GM10847 (cell line): ENCODE data around the gene C16orf95.

Experiments
- POLR2A ChIP-seq: IDR thresholded peaks from 2 replicates; pipeline ENCODE4 v1.6.1; 2011; ENCODE audit not compliant: insufficient read length; ENCODE audit errors: extremely low read depth

Gene C16orf95

DNA sequence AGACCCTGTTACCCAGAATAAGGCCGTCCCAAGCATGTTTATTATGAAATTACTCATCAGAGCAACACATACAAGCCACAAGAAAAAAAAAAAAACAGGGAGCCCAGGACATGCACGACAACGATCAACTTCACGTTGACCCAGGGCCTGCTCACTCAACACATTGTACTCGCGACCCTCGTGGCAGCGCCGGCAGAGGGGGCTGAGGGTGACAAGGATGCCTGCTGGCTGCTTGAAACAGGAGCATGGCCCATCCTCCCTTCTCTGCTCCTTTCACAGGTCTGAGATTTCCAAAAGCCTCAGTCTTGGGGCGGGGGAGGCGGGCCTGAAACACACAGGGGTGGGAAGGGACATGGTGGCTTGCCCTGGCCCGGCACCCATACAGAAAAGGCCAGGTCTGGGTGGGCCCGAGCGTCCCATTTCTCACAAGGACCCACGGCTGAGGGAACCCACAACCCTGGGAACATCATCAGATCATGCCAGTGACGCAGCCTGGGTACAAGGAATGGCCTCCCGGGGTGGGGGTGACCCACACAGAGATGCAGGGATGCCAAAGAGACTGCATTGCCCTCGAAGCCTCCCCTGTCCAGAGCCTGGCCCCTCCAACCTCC is 21.1 kb upstream of the C16orf95 start:
- TF ChIP-seq POLR2A = no peak

DNA sequence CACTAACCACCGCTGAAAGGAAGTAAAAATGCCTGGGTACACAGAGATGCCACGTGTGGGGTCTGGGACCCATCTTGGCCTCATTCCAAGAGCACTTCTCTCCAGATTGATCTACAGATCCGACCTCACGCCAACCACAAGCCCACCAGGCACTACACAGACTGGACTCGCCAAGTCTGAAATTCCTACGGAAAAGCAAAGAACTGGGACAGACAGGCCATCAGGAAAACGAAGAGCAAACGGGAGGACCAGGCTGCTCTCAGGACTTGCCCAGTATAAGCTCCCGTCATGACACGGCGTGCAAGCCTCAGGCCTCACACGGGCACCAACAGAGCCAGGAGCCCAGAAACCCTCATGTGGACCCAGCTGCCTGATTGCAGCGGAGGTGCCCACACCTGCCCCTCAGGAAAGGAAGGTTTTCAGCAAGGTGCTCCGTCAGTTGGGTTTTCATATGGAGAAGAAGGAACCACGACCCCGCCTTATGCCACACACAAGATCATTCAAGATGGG is 20.1 kb upstream of the C16orf95 start:
- no peak for TF ChIP-seq POLR2A

DNA sequence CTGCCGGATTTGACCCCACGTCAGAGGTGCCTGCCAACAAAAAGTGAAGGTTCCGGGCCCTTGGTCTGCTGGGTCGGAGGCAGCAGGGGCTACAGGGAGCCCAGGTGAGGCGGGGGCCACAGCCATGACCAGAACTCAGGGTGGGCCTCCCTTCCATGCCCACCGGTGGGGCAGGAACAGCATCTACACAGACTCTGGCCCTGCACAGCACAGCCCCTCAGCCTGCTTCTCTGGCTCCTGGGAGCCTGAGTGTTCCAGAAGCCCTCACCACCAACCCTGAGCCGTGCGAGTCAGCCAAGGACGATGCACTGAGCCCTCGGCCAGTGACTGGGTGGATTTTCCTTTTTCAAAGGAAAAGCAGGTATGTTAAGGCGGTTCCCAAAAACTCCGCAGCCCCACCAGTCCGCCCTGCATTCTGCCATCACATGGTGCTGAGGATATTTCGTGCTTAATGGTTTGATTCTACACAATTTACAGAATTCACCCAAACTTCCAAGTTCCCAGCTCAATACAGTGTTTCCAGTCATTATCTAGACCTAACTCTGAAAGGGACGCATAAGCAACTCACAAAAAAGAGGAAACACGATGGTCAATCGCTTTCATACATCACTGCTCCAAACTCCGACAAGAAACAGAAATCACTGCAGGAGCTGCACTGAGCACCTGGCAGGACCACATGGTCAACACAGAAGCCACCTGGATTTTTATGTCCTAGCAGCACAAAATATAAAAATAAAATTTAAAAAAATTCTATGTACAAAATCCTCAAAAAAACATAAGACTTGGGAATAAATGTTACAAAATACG is 19.4 kb upstream of the C16orf95 start:
- no peak for TF ChIP-seq POLR2A

DNA sequence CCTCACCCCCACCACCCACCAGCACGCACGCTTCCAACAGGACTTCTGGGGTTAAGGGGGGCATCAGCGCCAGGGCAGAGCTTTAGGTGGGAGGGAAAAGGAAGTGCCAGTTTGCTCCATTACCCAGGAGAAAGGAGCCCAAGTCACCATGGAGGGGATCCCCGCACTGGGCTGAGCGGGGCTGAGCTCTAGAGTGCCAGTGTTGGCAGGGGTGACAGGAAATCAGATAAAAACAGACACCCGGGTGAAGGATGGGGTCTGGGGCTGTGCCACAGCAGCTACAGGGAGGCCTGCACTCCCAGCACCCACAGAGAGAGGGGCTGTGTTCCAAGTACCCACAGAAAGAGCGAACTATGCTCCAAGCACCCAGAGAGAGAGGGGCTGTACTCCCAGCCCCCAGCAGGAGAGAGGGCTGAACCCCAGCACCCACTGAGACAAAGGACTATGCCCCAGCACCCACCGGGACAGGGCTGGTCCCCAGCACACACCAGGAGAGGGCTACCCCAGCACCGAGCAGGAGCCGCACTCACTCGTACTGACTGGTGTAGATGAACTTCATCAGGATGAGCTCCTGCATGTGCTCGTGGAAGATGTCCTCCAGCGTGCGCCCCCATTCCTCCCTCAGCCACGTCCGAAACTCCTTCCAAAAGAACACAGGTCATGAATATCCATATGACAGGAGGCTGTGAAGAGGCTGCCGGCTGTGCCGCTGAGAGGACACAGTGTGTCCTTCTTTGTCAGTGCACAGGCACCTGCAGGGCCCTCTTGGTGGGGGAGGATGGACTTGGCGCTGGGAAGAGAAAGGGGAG is 18.6 kb upstream of the C16orf95 start:
- TF ChIP-seq POLR2A = no peak

DNA sequence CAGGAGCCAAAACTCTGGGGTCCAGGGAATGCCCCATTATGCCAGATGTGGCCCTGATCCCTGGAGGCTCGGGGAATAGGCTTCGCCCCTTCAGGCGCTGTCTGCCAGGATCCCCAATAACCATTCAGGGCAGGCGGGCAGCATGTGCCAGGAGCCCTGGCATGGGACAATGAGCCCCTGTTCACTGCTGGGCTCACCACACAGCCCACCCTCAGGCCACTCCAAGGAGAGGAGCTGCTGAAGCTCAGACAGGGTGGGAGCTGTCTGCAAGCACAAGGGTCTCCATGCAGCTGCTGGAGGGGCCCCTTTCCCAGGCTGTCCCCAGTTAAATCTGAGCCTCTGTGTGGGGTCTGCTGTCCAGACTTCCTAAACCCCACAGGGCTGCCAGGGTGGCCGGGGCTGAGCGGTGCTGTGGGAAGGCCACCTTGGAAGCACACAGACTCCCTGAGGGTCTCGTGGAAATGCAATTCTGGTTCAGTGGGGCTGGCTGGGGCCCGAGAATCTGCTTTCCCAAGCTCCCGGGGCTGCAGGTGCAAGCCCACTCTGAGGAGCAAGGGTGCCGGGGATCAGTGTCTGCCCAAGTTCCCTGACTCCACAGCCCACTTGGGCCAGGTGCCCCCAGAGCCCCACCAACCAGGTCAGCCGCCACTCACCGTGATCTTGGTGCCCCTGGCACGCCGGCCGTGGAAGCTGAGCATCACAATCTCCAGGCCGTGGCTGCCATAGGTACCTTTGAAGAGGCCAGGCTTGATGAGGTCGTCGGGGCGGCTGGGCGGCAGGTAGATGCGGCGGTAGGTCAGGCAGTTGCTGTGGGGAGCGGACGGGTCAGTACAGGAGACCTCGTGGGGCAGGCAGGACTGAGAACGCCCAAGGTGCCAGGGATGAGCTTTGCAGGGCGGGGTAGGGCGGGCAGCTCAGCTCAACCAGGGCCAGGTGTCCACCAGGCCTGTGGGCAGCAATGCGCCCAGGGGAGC is 17.7 kb upstream of the C16orf95 start:
- no peak for TF ChIP-seq POLR2A

DNA sequence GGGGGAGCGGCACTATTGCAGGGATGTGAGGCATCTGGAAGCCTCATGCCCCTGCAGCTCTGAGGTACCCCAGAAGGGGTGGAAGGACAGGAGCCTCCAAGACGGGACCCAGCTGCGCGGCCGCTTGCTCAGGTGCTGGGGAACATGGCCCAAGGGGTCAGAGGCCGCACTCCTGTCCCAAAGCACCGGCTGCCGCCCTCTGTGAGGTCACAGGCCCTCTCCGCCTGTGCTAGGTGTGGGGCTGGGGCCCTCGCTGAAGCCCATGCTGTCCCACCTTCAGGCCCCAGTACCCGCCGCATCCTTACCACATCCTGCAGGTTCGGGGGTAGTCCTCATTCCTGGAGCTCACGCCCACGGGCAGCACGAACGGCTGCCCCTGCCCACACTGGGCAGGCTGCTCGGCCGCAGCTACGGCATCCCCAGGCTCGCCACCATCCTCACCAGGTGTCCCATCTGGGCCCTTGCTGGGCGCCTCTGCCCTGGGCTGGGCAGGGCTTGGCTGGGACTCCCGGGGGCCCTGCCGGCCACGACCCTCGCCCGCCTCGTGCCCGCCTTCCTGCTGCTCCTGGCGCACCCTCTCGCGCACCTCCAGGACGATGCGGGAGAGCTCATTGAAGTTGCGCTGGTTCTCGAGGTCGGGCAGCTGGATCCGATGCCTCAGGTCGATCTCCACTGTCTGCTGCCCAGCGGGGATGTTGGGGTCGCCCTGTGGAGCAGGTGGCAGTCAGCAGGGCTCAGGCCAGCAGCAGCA is 16.6 kb upstream of the C16orf95 start:
- TF ChIP-seq POLR2A = no peak

DNA sequence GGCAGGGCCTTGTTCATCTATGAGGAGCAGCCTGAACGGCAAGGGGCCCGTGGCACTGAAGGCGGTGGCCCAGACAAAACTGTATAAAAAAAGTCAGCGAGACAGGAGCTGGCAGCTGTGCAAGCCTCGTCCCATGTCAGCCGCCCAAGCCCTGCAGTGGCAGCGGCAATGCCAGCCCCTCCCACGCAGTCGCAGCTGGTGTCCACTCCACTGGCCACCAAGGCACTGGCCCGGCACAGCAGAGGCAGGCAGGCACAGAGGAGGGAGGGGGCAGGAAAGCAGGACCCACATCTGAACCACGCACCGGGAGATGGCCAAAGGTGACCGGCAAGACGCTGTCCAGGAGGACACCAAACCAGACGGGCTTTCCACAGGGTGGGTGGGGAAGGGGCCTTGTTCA is 15.9 kb upstream of the C16orf95 start:
- TF ChIP-seq POLR2A = no peak

DNA sequence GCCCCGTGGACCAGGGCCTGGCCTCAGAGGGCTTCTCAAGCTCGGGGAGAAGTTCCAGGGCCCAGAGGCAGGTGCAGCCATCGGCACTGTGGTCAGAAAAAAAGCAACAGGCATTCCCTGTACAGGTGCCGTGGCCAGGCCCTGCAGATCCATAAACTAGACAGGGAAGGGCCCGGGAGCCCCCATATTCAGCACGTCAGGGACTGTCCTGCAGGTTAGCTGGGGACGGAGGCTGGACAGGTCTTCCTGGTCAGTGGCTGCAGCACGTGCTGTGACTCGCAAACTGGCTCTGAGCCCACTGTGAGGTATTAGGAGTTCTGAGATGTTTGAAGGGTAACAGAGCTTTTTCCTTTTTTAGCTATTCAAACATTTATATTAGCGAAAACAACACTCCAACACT is 15.0 kb upstream of the C16orf95 start:
- TF ChIP-seq POLR2A = no peak

DNA sequence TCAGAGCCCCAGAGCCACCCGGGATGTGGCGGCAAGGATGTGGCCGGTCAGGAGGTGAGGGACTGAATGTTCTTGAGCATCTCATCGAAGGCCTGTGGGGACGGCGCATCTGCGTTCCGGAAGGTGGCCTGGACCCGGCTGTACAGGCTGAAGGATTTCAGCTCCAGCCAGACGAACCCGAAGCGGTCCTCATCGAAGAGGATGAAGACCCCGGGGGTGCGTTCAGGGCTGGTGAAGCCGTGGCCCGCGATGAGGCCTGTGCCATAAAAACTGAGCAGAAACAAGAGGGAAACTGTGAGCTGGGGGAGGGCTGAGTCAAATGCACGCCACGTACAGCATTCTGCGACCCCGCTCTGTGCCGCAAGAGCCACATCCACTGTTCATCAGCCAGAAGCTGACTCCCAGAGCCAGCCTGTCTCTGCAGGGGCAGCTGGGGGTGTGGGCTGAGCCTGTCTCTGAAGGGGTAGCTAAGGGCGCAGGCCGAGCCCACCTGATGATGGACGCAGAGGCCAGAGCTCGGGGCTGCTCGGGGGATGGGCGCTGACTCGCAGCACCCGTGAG is 14.1 kb upstream of the C16orf95 start:
- TF ChIP-seq POLR2A = no peak

DNA sequence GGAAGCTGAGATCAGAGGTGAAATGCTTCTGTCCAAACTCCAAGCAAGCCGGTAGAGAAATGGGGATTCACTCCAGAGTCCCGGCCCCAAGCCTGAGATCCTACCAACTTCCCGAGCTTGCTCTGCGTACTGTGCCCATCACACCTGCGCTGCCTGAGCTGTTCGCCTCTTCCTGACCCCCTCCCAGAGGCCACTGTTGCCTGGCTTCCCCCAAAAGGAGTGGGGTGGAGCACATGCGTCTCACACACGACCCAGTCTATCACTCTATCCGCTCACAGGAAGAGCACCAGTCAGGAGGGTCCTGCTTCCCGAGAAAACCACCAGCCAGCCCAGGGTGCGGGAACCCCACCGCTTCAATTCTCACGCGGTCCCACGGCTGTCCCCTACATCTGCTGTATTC is 13.5 kb upstream of the C16orf95 start:
- TF ChIP-seq POLR2A = no peak

DNA sequence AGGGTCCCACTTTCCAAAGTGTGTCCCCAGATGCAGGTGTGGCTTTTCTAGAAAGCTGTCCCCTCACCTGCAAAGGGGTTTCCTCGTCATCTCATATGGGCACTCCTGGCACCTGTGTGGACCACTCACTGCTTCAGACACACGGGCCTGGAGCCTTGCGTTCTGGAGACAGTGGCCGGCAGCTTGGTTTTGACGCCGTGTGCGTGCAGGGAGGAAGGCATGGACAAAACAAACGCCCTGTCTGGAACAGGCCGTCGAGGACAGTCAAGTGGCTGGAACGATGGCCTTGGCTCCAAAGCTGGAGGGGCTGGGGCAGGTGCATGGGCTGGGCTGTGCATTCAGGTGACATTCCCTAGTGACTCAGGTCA is 13.0 kb upstream of the C16orf95 start:
- no peak for TF ChIP-seq POLR2A

DNA sequence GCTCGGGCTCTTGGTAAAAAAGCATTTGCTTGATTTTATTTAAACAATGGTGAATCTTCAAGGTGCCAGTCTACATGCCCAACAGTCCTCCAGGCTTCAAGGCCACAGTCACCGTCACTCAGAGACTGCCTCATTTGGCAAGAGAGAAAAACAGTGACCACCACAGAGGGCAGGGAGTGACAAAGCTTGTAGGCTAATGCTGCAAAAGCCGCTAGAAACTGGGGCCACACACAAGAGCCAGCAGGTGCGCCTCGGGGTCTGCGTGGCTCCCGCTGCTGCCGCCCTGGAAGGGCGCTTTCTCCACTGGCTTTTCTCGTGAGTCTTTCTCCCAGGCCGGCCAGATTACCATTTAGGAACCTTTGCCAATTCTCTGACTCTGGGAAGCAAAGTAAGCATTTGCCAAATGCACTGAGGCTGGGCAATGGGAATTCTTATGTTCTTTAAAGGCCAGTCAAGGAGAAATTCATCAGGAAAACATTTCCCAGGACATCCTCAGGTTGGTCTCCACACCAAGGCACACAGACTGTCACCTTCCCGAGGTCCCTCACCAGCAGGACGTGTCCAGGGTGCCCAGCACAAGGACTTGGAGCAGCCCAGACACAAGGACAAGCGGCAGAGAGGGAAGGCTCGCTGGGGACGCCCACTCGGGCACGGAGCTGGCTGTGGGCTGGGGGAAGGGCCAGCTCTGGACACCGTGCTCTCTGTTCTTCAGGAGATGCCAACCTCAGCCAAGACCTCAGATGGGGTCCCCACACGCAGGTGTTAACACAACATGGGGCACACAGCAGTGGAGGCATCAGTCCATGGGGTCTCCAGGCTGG is 12.5 kb upstream of the C16orf95 start:
- no peak for TF ChIP-seq POLR2A

DNA sequence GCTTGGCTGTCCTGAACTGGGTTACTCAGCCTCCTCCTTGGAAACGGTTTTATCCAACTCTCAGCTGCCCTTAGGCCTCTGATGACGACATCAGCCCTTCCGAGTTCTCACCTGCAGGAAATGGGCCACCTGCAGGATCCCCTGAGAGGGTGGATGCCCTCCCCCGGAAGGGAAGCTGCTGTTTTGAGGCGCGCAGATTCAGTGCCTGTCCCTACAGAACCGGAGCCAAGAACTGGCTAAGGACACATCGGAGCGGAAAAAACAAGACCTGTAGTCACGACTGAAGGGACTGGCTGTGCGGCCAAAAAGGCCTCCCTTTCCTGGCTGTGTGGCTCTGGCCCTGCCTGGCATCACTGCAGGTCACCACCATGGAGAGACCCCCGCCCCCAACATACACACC is 11.7 kb upstream of the C16orf95 start:
- TF ChIP-seq POLR2A = no peak
